Measurements from ENCODE around the gene CLCN5.

CLCN5 gene

GRCh38 chrX:50088645-50089044 lies 166.2 kb downstream of the CLCN5 start:
- no peak for ATAC-seq
- DNase-seq: no peak

- no peak for DNase-seq
- ATAC-seq: no peak
Measured at GRCh38 chrX:50093625-50094024, 171.2 kb downstream of the CLCN5 start.

GRCh38 chrX:50097071-50097470 lies 174.7 kb downstream of the CLCN5 start:
- no peak for ATAC-seq
- DNase-seq: no peak

- DNase-seq: no peak
- ATAC-seq: no peak
Measured at GRCh38 chrX:50098241-50098640, 175.8 kb downstream of the CLCN5 start.

GRCh38 chrX:50098749-50099148 lies 176.4 kb downstream of the CLCN5 start:
- no peak for DNase-seq
- ATAC-seq: no peak

- DNase-seq (no peak), ATAC-seq (no peak)
Measured at GRCh38 chrX:50099331-50099730, 176.9 kb downstream of the CLCN5 start.

GRCh38 chrX:50100188-50100587 lies 177.8 kb downstream of the CLCN5 start:
- no peak for ATAC-seq
- DNase-seq: no peak

- no peak for DNase-seq
- ATAC-seq: no peak
Measured at GRCh38 chrX:50103176-50103575, 180.8 kb downstream of the CLCN5 start.

GRCh38 chrX:50103866-50104566 lies 181.6 kb downstream of the CLCN5 start:
- DNase-seq: no peak
- ATAC-seq: no peak

GRCh38 chrX:50106051-50106675 lies 183.8 kb downstream of the CLCN5 start:
- DNase-seq: no peak
- no peak for ATAC-seq

- no peak for ATAC-seq
Measured at GRCh38 chrX:50107470-50107869, 185.1 kb downstream of the CLCN5 start.

GRCh38 chrX:50108264-50108663 lies 185.9 kb downstream of the CLCN5 start:
- ATAC-seq: no peak
- no peak for DNase-seq

More at GRCh38 chrX:50107470-50107869, 185.1 kb downstream of the CLCN5 start:
- no peak for DNase-seq

GRCh38 chrX:50111742-50112141 lies 189.3 kb downstream of the CLCN5 start:
- DNase-seq (no peak), ATAC-seq (no peak)

GRCh38 chrX:50114113-50114512 lies 191.7 kb downstream of the CLCN5 start:
- ATAC-seq: no peak

GRCh38 chrX:50115973-50116372 lies 193.6 kb downstream of the CLCN5 start:
- DNase-seq: no peak
- ATAC-seq: no peak

More at GRCh38 chrX:50114113-50114512, 191.7 kb downstream of the CLCN5 start:
- no peak for DNase-seq

GRCh38 chrX:50117476-50117875 lies 195.1 kb downstream of the CLCN5 start:
- ATAC-seq: no peak

GRCh38 chrX:50125480-50125879 lies 203.1 kb downstream of the CLCN5 start:
- ATAC-seq (no peak), DNase-seq (no peak)

More at GRCh38 chrX:50117476-50117875, 195.1 kb downstream of the CLCN5 start:
- no peak for DNase-seq

GRCh38 chrX:50147972-50148371 lies 225.6 kb downstream of the CLCN5 start:
- ATAC-seq (no peak), DNase-seq (no peak)
